ENCODE results near the gene CCM2.

The CCM2 gene

DNA sequence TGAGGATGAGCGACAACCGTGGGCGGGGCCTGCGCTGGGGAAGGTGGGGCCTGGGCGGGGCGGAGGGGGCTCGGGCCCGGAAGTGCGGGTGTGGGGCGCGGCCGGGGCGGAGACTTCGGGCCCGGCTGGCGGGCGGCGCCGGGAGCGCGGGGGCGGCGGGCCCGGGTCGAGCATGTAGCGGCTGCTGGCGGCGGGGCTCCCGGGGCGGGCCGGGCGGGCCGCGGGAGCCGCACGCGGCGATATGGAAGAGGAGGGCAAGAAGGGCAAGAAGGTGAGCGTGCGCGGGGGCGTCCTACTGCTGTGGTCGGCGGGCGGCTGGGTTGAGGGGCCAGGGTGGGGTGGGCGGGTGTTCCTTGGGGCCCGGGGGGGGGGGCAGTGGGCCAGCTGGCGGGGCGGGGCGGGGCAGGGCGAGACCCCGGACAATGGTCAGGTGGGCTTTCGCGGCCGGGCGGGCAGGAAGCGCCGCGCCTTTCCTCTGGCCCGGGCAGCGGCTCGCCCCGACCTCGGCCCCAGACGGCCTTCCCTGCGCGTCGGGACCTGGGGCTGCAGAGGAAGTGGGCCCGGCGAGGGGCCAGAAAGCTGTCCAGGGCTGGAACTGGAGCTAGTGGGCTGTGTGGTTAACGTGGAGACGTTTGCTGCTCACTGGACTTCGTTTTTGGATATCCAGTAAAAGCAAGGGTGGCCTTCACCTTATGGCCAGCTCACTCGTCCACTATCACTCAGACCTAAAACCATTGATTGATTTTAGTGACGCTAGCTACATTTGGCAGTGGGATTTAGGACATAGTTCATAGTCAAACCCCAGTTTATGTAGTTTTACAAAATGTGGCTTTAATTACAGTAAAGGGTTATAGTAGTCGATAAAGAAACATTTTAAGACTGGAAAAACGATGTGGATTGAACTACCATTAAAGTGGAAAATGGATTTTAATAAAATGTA is at the start of gene CCM2:
Gene CCM2, plus strand, starts transcription at position 109 of the 940 bp plus-strand sequence. Its CDS starts 133 bp downstream, at position 242.
- DNase-seq (ENCODE audit: low read depth, low spot score), result no peak

DNA sequence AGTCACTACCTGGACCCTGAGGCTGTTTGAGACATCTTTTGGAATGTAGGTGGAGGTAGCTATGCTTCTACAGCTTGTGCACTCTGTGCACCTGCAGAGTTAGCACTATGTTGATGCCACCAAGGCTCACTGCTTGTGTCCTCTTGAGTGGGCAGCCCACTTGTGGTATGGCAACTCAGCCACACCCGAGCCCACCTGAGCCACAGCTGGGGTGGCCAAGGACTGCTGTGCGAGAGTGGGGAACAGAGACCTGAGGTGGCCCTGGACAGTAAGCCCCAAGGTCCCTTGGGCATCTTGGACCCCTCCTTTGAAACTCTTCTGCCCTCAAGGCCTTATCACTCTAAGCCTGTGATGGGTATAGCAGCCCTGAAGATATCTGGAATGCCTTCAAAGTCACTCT is 46.8 kb upstream of the CCM2 start:
- DNase-seq (ENCODE audit: low read depth, low spot score), result no peak

DNA sequence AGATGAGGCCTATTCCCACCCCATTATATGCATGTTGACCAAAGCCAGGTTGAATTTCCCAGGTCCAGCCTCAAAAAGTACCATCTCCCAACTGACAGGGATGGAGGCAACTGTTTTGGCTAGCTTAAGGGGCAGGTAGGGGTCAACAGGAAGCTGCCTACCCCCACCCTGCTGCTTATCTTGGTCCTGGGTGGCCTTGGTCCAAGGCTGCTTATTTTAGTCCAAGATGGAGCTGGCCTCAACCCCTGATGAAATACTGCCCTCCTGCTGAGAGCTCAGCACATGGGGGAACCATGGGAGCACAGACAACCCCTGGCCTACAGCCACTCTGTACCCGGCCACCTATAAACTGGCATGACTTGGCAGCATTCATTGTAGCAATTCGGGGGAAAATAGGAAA is 44.3 kb upstream of the CCM2 start:
- no peak for DNase-seq (ENCODE audit: low read depth, low spot score)

DNA sequence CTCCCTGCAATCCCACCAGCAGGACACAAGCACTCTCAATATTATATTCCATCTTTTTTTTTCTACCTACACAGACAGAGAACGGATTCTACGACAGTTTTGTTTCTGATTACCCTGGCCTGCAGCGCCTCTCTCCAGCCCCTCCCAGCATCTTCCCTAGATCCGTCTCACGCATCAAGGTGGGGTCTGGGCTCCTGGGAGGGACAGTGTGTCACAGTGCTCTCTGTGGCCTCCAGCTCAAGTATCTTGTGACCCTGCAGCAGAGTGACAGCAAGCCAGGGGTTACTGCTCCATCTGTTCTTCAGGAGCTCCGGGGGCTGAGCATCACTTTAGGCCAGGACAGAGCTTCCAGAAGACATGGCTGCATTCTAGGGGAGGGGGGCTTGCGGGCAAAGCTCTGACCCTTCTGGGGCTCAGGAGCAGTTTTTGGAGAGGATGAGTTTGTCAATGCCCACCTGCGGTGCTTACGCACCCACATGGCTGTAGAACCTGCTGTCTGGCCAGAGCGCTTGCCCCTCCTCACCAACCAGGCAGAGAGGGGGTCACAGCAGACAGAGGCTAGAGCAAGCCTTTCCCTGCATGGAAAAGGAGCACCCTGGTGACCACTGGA is 43.7 kb upstream of the CCM2 start:
- no peak for DNase-seq (ENCODE audit: low read depth, low spot score)

DNA sequence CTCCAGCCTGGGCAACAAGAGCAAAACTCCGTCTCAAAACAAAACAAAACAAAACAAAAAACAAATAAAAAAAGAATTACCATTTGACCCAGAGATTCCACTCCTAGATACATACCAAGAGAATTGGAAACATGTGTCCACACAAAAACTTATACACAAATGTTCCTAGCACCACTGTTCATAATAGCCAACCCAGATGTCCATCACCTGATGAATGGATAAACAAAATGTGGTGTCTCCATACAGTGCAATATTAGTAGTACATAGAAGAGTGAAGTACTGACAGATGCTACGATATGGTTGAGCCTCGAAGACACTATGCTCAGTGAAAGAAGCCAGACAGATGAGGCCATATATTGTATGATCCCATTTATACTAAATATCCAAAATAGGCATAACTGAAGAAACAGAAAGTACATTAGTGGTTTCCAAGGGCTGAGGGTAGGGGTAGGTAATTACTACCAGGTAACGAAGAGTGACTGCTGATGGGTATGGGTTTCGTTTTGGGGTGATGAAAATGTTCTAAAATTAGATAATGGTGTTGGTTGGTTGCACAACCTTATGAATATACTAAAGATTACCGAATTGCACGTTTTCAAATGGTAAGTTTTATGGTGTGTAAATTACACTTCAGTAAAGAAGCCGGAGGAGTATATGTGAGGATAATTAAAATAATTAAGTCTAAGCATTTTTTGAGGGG is 41.2 kb upstream of the CCM2 start:
- DNase-seq (ENCODE audit: low read depth, low spot score), result no peak

DNA sequence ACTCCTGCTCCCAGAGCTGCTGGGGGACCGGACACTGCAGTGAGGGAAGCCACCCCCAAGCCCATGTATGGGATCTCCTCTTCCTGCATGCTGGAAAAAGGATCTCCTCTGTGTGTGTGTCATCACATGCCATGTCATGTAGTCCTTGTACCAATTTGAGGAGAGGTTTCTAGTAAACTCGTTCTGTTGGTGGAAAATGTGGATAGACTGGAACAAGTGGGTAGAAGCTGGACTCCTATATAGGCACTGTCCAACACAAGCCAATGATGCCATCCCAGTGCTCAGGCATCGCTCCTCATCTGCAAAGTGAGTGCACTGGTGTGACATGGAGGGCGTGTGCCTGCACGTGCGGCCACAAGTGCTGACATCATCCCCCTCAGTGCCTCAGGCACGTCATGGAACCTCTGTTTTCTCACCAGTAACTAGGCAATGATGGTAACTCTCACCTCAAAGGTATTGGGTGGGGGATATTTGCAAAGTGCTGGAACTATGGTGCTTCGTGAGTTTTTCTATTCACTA is 40.5 kb upstream of the CCM2 start:
- no peak for DNase-seq (ENCODE audit: low read depth, low spot score)

DNA sequence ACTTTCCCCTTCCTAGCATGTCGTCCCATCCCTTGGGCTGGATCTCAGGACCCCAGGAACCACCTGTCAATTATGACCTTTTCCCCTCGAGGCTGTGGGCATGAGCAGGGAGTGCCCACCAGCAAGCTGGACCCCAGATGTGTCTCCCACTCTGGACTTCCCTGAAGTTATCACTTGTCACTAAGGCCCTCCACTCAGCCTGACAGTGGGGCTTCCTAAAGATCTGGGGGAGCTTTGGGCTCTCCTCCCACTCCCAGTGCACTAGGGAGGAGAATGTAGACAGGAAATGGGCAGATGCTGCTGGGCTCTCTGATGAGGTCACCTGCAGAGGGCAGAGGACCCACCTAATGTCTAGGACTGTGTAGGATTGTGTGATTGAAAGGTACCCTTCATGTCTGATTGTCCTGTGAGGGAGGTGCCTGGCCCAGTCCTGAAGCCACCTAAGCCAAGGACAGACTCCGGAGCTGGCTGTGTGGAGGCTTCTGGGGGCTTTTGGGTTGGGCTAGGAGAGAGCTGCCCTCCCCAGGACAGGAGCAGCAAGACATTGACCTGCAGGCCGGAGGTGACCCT is 39.9 kb upstream of the CCM2 start:
- no peak for DNase-seq (ENCODE audit: low read depth, low spot score)

DNA sequence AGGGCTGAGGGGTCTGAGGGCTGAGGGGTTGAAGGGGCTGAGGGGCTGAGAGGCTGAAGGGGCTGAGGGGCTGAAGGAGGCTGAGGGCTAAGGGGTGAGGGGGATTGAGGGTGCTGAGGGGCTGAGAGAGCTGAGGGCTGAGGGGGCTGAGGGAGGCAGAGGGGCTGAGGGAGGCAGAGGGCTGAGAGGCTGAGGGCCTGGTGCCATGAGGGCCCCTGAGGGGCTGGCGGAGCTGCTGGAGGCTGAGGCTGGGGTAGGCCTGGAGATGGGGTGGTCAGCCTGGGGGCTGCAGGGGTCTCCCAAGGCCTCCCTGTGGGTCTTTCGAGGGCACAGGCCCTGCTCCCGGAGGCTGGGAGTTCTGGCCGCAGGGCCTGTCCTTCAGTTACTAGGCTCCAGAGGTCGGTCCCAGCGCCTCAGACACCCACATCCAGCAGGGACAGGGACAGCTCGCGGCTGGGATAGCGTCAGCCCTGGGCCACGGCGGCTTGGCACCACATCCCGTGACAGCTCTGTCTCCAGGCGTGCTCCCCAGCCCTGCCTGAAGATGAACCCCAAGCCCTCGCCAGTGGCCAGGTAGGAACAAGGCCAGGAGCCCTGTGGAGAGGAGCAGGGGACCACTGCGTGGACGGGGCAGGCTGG is 38.0 kb upstream of the CCM2 start:
- DNase-seq (ENCODE audit: low read depth, low spot score), result no peak

DNA sequence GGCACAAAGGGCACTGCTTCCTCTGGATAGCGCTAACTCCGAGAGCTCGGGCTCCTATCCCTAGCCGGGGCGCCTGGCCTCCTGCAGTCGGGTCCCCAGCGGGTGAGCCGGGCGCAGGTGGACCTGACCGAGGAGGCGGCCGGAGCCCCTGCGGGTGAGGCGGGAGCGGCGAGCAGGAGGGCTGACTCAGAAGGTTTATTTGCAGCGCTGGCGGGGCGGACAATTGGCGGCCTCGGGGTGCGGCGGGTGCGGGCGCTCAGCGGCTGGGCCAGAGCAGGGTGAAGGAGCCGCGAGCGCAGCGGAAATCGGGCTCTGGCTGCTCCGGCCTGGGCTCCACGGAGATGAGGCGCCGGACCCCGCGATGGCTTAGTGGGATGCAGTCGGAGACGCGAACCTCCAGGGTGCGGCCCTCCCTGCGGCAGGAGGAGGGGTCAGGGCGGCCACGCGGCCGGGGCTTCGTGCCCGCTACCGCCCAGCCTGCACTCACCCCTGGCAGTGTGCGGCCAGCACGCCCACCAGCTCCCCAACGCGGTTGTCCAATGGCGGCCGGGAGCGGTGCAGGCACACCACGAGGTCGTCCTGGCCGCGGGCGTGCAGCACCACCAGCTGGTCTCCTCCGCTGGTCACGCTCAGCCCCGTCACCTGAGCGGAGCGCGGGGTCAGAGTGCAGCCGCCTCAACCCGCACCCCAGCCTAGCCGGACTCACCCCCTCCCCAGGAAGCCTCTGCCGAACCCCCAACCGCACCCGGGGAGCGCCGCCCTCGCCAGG is 37.3 kb upstream of the CCM2 start:
- no peak for DNase-seq (ENCODE audit: low read depth, low spot score)

DNA sequence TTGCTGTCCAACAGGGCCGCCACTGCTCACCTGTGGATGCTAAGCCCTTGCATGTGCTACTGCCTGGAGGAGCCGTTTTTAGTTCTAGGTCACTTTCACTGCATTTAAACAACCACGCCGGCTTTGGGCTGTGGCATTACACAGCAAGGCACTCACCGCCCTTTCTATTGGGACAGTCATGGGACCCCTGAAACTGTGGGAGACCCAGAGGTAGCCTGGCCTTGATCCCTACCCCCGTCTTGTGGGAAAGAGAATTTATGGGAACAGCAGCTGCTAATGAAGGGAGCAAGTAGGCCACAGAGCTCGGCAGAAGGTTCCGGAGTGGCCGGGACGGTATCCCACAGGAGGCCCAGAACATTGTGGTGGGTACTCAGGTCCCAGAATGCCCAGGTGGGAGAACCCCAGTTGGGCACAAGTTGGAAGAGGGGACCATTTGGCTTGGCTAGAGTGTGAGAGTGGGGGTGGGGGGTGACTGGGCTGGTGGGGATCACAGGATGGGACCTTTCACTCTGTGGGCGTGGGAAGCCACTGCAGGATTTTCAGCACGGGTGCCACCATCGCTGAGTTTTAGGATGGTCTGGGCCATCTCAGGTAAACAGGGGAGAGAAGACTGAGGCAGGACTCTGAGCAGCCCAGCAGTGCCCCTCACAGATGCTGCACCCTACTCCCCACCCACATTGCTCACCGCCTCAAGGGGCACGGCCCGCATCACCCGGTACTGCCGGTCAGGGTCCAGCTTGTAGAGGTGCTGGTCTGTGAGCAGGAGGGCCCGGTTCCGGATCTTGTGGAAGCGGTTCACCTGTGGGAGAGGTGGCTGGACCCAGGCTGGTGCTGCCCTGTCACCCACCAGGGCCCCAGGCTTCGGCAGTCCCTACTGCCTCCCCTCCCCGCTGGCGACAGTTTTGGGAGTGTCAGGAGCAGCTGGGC is 36.4 kb upstream of the CCM2 start:
- DNase-seq (ENCODE audit: low read depth, low spot score), result no peak

DNA sequence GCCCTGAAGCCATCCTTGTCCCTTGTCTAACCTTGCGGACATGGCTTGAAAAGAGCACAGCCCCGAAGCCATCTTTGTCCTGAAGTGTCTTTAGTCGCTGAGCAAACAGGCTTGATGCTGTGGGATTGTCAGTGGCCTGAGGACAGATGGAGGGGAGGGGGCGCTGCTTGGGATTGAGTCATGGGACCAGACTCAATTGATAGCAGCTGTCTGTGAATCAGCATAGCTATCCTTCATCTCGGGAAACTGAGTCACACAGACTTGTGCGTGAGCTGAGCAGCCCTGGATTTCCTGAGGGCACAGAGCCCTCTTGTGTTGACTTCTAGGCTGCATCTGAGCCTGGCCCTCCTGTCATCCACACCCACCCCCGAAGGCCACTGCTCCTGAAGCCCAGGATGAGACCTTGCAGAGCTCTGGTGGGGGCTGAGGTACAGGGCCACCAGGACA is 35.6 kb upstream of the CCM2 start:
- no peak for DNase-seq (ENCODE audit: low read depth, low spot score)

DNA sequence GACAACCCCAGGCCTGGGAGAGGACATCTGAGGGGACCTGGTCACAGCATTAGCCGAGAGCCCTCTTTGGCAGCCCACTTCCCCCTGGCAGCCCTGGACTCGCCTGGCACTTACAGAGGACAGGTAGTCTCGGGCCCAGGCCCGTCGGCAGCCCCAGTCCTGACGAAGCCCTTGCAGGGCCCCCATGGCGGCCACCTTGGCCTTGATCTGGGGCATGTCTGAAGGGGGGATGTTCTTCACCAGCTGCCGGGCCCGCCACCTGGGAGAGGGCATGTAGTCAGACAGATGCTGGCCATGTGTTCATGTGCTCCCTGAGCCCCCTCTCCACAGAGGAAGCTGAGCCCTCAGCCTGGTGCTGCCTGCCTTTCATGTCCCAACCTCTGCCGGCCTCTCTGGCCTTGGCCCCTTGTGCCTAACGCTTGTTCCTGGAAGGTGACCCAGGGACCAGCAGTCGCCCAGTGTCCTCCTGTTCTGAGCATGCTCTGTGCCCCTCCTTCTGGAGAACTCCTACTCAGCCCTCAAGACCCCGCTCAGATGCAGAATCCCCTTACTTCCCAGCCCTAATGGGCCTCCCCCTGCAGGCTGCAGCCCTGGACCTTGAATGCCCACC is 35.1 kb upstream of the CCM2 start:
- no peak for DNase-seq (ENCODE audit: low read depth, low spot score)

DNA sequence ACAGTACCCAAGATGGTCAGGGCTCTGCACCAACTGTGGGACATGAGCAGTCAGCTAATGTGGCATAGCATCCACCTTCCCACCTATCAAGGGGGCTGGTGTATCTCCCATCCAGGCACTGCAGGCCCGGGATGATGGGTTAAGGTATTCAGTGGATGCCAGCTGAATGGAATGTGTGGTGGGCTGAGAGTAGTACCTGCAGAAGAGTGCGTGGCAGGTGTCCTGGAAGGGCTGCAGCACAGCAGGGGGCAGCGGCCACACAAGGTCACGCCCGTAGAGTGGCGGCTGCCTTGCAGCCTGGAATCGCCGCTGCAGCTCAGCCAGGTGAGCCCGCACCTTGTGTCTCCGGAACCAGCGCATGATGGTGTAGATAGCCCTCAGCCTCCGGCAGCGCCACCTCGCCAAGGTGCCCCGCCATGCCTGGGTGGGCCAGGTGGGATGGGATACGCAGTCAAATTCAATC is 34.5 kb upstream of the CCM2 start:
- no peak for DNase-seq (ENCODE audit: low read depth, low spot score)

DNA sequence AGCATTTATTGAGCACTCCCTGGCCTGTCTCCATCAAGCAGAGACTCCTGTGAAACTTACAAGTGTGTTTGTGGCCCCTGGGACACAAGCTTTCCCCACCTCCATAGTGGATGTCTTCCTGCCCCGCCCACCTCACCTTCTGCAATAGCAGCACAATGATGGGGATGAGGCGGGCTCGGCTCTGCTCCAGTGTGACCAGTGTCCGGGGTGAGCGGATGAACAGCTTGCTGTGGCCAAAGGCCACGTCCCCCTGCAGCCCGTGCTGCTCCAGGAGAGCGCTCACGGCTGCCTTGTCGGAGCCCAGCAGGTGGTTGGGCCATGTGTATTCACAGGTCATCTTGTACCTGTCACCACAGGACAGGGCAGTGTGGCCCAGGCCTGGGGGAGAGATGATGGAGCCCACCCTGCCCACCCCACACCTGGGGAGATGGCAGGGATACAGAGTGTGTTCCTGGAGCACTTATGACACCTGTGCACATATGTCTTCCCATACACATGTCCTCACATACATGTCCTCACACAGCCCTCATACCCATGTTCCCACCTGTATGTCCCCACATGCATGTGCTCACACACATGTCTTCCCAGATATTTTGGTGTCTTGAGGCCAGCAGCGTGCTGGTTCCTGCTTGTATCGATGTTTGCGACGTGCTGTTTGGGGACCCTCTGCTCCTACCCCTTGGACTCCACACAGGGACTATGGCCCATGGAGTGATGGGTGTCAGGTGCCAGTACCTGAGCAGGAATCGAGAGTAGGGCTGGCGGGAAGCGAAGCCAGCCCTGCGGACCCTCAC is 33.9 kb upstream of the CCM2 start:
- no peak for DNase-seq (ENCODE audit: low read depth, low spot score)

DNA sequence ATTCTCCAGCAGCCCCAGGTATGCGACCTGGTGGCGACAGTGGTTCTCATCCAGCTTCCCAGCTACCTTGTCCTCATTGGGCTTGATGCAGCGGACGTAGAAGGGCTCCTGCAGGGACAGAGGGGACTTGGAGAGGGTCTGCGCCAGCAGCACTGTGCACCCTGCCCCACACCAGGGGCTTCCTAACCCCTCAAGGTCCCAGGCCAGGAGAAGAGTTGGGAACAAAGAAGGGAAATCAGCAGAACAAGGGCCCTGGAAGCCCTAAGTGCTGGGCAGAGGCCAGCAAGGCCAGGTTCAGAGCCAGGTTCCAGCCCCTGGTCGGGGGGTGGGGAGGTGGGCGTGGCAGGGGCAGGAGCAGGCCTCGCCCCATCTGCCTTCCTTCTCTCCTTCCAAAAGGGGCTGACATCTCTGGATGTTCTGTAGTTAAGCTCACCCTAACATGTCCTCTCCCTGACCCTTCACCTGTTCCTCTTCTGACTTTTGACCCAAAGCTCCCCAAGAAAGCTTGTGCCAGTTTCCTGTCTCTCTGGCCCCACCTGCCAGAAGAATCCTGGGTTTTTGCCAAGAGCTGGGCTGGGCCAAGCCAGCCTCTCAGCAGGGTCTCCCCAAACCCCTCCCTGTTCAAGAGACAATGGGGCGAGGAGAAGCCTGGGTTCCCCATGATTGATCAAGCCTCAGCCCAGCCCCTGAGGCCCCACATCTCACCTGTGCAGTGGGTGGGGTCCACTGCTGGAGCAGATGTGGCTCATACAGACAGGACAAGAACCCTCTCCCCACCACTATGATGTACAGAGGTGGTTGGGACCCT is 33.1 kb upstream of the CCM2 start:
- DNase-seq (ENCODE audit: low read depth, low spot score), result no peak

DNA sequence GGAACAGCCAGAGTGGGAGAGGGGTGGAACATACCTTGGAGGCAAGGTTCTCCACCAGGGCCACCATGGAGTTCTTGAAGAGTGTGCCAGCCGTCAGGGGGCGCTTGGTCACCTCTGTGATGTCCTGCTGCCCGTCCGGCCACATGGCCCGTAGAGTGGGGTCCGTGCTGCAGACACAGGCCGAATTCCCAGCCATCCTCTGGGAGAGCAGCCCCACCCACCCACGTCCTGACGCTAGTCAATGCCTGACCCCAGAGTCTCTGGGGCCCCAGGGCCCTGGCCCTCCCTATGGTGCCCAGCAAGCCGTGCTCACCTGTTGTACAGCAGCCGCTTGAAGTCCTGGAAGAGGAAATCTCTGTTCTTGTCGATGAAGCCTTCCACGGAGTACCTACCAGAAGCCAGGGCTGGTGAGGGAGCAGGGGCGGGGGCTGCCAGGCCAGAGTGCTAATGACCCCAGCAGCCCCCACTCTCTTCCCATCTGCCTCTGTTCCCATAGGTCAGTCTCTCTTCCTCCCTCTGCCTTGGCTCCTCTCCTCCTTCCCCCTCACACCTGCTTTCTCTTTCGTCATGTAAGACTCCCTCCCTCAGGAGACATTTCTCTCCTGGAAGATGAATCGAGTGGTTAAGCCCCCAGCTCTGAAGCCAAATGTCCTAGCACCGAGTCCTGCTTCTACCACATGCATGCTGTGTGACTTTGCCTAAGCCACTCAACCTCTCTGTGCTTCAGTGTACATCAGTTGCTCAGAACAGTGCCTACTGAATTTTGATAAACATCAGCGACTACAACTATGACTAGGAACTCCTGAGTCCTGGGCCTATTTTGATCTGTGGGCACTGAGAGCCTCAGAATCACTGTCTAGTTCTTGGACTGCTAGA is 32.2 kb upstream of the CCM2 start:
- no peak for DNase-seq (ENCODE audit: low read depth, low spot score)

Data from activated naive CD8-positive, alpha-beta T cell treated with anti-CD3 and anti-CD28 coated beads, Interleukin-2, amount 50 U/mL, for 16 hours (primary cell).